B cell (primary cell): ENCODE results near the gene RERE.

ENCODE experiments used
- EZH2 ChIP-seq: IDR thresholded peaks from 2 replicates; pipeline ENCODE4 v1.6.1; 2012; ENCODE audit warnings: borderline replicate concordance, low read depth, mild to moderate bottlenecking, moderate library complexity, low read length; ENCODE audit not compliant: insufficient read depth, poor library complexity, severe bottlenecking
- TF ChIP-seq, protein P1 (sequence below): fragments of 200-600 bp; IDR thresholded peaks from one replicate; pipeline ENCODE4 v1.8.0; 2022; ENCODE audit warnings: antibody characterized with exemption, mild to moderate bottlenecking

DNA sequence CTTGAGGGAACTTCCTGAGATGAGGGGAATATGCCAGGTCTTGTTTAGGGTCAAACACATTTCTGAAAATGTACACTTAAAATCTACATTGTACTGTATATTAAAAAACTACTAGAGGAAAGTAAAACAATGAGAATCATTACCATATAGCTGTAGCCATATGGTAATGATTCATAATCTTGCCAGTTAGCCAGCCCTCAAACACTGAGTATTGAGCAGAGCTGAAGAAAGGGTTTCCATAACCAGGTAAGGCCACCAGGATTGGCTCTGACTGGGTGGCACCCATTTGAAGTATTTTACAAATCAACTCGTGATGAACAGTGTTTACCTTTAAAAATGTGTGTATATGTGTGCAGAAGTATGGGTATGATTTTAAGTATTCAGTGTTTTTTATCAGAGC is 272.8 kb downstream of the RERE start:
- TF ChIP-seq, protein P1, sequence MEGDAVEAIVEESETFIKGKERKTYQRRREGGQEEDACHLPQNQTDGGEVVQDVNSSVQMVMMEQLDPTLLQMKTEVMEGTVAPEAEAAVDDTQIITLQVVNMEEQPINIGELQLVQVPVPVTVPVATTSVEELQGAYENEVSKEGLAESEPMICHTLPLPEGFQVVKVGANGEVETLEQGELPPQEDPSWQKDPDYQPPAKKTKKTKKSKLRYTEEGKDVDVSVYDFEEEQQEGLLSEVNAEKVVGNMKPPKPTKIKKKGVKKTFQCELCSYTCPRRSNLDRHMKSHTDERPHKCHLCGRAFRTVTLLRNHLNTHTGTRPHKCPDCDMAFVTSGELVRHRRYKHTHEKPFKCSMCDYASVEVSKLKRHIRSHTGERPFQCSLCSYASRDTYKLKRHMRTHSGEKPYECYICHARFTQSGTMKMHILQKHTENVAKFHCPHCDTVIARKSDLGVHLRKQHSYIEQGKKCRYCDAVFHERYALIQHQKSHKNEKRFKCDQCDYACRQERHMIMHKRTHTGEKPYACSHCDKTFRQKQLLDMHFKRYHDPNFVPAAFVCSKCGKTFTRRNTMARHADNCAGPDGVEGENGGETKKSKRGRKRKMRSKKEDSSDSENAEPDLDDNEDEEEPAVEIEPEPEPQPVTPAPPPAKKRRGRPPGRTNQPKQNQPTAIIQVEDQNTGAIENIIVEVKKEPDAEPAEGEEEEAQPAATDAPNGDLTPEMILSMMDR, result no peak
- no peak for TF ChIP-seq EZH2
